SHP77 (cell line): Measurements from ENCODE around the gene XPA.
"Not testable (repeated sequence)": the region's sequence is repeated elsewhere in the genome, so short reads cannot be mapped to it uniquely, and the experiment has no call there.

ENCODE experiments used
- DNase-seq, 2 experiments: peaks; one replicate each; lab custom pipeline; 2025; lab: John Stamatoyannopoulos, UW

XPA gene

DNA sequence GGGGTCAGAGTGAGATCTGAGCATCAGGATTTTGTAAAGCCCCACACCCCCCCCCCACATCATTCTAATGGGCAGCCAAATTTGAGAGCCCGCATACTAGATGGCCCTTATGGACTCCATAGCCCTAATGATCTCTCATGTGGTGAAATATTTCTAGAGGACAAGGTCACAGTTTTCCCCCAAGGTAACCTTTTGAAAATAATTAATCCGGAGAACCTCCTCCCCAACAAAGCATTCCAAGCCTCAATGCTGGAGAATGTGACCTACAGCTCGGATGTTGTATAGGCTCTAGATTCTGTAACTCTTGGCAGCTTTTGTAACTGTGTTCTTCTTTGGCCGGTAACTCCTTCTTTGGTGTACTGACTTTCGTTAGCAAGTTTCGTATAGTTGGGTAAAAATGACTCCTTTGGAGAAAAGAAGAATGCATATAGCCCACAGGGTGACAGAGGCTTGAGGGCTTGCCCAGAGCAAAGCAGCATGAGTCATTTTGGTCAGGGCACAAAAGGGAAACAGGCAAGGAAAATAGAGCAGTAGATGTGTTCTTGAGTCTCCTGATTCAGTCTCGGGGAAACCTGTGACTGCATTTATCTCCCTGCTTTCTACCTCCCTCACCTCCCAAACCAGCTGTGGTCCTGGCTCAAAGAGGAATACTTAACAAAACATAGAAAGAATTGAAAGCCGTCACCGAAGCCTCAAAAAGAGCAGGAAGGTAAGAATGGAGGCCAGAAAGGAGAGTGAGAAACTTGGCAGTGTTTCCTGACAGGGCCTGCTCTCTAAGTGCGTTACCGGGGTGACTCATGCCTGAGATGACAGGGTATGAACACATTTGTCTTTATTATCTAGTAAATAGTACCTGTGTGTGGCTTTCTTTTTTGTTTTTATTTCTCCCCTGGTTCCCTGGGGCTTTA is 6.6 kb upstream of the XPA start:
- peak in 1 of 2 experiments; percentile 13 for DNase-seq

DNA sequence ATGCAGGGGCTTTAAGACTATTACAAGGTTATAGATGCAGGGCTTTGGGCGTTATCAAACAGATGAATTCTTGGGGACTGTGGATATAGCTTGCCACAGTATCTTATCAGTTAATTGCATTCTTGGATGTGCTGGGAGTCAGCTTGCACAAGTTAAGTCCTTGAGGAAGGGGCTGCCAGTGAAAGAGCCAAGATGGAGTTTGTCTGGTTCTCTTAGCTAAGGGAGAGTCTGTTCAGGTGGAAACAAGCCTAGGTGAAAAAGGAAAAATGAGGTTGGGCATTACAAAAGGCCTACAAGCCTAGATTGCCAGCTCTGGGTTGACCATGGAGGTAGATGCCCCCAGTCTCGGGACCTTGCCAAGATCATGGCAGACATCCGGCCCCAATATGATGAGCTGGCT is 2.7 kb upstream of the XPA start:
- DNase-seq: not testable (repeated sequence)

DNA sequence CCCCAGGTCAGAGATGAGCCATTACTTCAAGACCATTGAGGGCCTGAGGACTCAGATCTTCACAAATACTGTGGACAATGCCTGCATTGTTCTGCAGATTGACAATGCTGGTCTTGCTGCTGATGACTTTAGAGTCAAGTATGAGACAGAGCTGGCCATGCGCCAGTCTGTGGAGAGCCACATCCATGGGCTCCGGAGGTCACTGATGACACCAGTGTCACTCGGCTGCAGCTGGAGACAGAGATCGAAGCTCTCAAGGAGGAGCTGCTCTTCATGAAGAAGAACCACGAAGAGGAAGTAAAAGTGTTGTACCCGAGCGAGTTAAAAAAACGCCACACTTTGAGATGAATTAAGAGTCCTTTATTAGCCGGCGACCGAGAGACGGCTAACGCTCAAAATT is 2.1 kb upstream of the XPA start:
- DNase-seq: not testable (repeated sequence)

DNA sequence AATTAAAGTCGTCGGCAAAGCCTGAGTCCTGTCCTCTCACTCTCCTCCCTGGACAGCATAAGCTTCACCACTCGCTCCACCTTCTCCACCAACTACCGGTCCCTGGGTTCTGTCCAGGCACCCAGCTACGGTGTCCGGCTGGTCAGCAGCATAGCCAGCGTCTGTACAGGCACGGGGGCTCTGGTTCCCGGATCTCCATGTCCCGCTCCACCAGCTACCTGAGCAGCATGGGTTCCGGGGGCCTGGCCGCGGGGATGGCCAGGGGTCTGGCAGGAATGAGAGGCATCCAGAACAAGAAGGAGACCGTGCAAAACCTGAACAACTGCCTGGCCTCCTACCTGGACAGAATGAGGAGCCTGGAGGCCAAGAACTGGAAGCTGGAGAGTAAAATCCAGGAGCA is 1.7 kb upstream of the XPA start:
- DNase-seq: no peak

DNA sequence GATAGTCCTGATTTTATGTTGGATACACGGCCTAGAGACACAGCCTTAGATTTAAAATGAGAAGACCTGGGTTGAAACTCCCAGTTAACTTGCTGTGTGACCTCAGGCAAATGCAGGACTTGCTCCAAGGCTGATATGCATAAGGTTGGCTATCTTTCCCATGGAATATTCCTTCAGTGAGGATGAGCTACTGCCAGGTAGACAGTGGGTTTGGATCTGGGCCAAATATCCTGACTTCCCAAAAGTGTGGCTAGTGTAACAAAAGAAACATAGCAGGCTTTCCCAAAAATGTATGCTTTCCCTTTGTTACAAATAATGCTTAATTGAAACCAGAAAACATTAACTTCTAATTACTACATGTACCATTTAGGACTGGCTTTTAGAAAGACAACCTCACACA is 697 bp upstream of the XPA start:
- no peak for DNase-seq

GRCh38 chr9:97695995-97696802 is 941 bp downstream of the XPA start:
- DNase-seq: no peak

- DNase-seq: no peak
Measured at GRCh38 chr9:97695390-97695789, 1.8 kb downstream of the XPA start.

- no peak for DNase-seq
Measured at GRCh38 chr9:97694769-97695168, 2.4 kb downstream of the XPA start.

GRCh38 chr9:97689401-97690180 is 7.5 kb downstream of the XPA start:
- no peak for DNase-seq

DNA sequence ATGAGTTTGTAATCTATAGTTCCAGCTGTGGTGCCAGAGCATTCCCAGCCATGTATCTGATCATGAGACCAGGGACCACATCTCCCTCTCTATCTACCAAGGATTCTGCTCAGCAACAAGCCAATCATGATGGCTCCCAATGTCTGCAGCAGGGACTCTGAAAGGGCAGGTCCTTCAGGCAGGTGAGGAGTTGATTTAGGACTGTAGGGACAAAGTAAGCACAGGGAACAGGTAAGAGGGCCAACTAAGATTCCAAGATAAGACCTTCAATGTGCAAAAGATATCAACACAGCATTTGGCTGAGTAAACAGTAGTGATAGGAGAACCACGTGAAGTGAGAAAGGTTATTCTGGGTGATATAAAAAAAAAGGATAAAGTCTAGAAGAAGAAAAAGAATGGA is 8.5 kb downstream of the XPA start:
- DNase-seq: no peak

GRCh38 chr9:97682242-97682641 is 14.9 kb downstream of the XPA start:
- DNase-seq: no peak

DNA sequence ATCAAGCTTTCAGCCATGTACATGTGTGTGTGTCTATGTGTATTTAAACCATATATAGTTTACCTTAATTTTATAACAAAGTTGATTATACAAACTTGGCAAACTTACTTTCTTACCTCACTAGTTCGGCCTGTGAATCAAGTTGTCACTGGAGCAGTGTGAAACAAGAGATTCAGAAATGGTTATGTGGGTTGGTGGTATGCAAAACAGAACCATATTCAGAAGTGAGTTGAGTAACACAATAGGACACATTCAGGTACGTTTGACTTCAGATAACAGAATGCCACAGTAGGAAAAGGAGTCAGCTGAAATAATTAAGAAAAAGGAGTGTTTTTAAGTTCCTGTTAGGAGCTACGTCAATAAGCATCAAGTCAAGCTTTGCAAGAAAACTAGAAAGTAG is 21.5 kb downstream of the XPA start:
- no peak for DNase-seq

- DNase-seq: no peak
Measured at GRCh38 chr9:97673922-97674321, 23.2 kb downstream of the XPA start.

DNA sequence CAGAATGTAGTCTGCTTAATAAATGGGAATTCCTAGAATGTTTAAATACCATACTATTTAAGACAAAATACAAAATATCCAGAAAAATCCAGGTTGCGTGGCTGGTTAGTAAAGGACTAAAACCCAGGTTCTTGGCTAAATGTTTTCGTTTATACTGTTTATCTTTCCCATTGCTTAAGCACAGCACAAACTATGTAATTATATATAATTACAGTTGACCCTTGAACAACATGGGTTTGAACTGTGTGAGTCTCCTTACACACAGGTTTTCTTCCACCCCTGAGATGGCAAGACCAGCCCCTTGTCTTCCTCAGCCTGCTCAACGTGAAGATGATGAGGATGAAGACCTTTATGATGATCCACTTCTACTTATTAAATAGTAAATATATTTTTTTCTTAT is 24.7 kb downstream of the XPA start:
- no peak for DNase-seq

DNA sequence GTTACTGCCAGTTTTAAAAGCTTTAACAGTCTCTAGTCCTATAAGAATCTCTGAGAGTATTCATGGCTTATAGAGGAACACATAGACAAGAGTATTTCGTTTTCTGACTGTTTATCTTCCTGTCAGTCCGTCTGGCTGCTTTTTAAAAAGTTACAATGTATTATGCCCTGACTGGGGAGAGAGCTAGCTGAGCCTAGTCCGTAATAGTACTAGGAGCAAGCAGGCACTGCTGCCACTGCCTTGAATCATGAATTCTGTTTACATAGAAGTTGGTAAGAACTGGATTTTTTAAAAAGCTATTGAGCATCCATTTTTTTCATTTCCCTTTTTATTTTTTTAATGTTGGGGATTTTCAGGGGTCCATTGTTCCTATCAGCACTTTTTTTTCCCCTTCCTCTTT is 26.6 kb downstream of the XPA start:
- no peak for DNase-seq

- DNase-seq: no peak
Measured at GRCh38 chr9:97668485-97668884, 28.7 kb downstream of the XPA start.

DNA sequence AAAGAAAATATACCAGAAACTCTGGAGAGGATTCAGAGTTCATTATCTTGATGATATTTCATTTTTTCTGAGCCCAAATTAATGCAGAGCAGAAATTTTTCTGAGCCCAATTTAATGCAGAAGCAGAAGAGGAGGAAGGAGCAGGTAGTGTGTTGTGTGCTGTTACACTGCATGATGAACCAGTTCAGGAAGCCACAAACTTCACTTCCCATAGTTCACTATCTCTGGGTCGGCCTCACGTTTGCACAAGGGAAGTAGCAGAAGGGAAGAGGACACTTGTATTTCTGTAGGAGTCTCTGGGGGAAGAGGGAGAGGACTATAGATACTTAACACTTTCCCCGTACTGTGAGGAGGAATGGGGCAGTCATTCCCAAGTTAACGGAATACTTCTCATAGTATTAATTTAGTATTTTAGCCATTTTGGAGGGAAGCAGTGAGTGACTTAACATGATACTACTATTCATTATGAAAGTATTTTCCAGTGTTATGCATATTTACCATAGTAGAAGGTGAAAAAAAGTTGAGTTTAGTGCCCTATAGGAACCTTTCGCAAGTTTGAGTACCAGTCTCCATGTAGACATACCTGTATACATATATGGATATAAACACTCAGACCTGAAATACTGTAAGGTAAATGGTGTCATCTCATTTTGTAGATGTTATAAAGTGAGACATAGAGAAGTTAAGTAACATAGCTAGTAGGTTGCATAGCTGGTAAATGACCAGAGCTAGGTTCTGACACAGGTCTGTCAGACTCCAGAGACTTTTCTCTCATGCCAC is 30.0 kb downstream of the XPA start:
- no peak for DNase-seq

DNA sequence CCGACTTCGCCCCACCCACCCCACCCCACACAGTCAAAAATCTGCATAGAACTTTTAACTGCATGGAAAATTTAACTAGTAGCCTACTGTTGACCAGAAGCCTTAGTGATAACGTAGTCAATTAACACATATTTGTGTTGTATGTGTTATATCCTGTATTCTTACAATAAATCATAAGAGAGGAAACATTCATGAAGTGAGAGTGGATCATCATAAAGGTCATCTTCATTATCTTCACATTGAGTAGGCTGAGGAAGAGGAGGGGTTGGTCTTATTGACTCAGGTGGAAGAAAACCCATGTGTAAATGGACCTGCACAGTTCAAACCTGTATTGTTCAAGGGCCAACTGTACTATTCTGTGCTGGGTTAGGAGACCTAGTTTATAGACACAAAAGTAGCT is 31.4 kb downstream of the XPA start:
- DNase-seq: no peak

DNA sequence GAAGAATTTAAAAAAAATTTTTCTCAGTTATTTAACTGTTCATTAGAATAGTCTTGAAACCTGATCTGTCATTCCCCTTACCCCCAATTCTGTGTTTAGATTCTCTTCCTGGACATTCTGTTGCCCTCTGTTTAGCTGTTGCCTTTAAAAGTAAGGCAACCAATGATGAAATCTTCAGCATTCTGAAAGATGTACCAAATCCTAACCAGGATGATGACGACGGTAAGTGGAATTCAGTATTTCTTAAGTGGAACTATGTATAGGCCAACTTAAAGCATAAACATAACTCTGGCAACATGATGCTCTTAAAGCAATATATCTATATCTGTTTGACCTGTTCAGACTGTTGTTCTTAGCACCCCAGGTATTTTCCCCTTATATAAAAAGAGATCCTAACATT is 36.3 kb downstream of the XPA start:
- no peak for DNase-seq

- no peak for DNase-seq
Measured at GRCh38 chr9:97660340-97660739, 36.8 kb downstream of the XPA start.

DNA sequence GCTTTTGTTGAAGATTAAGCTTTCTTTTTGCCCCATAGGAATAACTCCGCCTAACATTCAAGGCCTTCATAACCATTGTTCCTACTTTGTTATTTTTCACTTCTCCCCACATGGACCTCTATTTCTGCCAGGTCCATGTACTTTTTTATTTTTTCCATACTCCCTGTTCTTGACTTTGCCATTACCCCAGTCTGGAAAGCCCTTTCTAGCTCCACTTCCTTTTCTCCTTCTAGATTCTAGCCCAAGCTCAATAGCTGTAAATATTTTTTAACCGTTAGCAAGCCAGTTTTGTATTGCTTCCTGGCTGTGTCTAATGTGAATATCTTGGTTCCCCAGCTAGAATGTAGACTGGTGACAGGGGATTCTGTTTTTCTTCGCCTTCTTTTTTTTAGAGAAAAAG is 37.4 kb downstream of the XPA start:
- no peak for DNase-seq

GRCh38 chr9:97658707-97659106 is 38.4 kb downstream of the XPA start:
- no peak for DNase-seq
